ENCODE results near the gene PARD6G.

DNA sequence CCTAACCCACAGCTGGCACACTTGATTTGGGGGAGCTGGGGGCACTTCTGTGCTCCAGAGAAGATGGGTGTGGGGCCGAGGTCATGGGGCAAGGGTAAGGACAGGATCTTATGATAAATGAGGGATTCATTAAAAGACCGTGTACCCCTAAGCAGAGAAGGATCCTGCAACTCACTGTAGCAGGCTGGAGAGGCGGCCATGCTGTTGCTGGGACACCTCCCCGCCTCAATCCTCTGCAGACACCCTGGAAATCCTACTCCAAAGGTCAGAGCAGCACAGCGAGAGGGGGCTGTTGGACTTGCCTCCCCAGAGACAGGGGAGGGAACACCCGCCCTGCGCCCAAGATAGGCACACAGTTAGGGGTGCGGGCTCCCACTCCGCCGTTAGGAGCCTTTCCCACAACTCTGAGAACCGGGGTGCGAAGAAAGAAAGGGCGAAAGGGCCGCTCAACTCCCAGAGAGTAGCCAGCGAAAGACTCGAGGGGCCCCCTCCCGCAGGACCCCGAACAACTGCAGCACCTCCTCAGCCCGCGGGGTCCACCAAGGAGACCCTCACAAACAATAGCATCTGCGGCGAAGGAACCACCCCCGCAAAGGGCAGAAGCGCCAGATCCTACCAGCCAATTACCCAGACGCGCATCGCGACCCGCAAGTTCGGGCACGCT lies 1.4 kb downstream of the PARD6G start:
- TF ChIP-seq EZH2phosphoT487 (IDR thresholded peaks at IDR 0.05; ENCODE audit: insufficient read depth, low read depth) (no peak), EZH2 (IDR thresholded peaks at IDR 0.05; ENCODE audit: insufficient read depth, poor library complexity, severe bottlenecking) (no peak)

Measured in GM23248 (cell line).